H1 (cell line): Measurements from ENCODE around the gene CDC14C. TPM values are rescaled to one million over a fixed set of nuclear protein-coding genes. Genes with fewer than 3 reads are reported as not detected.
"Not testable (repeated sequence)": the region's sequence is repeated elsewhere in the genome, so short reads cannot be mapped to it uniquely, and the experiment has no call there.

Experiments
- CTCF ChIA-PET: fragments of 300-600 bp; sonication (Branson Sonifier 250); formaldehyde crosslinking; loops from one replicate; lab custom pipeline; 2021; ENCODE audit not compliant: partially characterized antibody; lab: Charles Lee
- POLR2A ChIA-PET: fragments of 300-600 bp; sonication (Branson Sonifier 250); formaldehyde crosslinking; loops from one replicate; lab custom pipeline; 2021; ENCODE audit warnings: inconsistent platforms; ENCODE audit not compliant: partially characterized antibody; lab: Charles Lee
- DNase-seq, 2 experiments: peaks; one replicate each; pipeline versions ENCODE4 v3.0.0 to v3.0.0-alpha.2; 2010 to 2022; ENCODE audit warnings: low spot score in 2 of 2, low read depth in 1 of 2, mixed read lengths in 1 of 2
- FAIRE-seq: peaks from 2 replicates; lab custom pipeline; 2011; peaks lifted over from hg19 to GRCh38; lab: Jason Lieb, UNC
- H2AFZ ChIP-seq: 2 replicates; pipeline ENCODE4 v1.8.1; 2012; ENCODE audit warnings: low read length, inconsistent platforms
- H2AK5ac ChIP-seq: 2 replicates; pipeline ENCODE4 v1.6.1; 2013; ENCODE audit warnings: low read depth, low read length
- H2BK120ac ChIP-seq: replicated peaks from 2 replicates; pipeline ENCODE3; 2013; ENCODE audit warnings: low read depth, low read length, inconsistent platforms
- H2BK12ac ChIP-seq: 2 replicates; pipeline ENCODE4 v1.6.1; 2013; ENCODE audit warnings: low read depth, low read length
- H2BK15ac ChIP-seq: 2 replicates; pipeline ENCODE4 v1.6.1; 2013; ENCODE audit warnings: low read length
- H2BK20ac ChIP-seq: 2 replicates; pipeline ENCODE4 v1.6.1; 2013; ENCODE audit warnings: low read length
- H2BK5ac ChIP-seq: 2 replicates; pipeline ENCODE4 v1.6.1; 2013; ENCODE audit warnings: low read depth, low read length
- H3K14ac ChIP-seq: 2 replicates; pipeline ENCODE4 v1.6.1; 2013; ENCODE audit warnings: inconsistent platforms; ENCODE audit not compliant: insufficient read length
- H3K18ac ChIP-seq: 2 replicates; pipeline ENCODE4 v1.6.1; 2013; ENCODE audit warnings: low read length; ENCODE audit errors: extremely low read depth
- H3K23ac ChIP-seq: 2 replicates; pipeline ENCODE4 v1.6.1; 2013; ENCODE audit warnings: inconsistent platforms; ENCODE audit not compliant: insufficient read length
- H3K23me2 ChIP-seq: 2 replicates; pipeline ENCODE4 v1.6.1; 2013; ENCODE audit warnings: low read depth, low read length
- H3K27ac ChIP-seq: 2 replicates; pipeline ENCODE4 v1.6.1; 2011; ENCODE audit warnings: low read depth, low read length, inconsistent platforms
- H3K27me3 ChIP-seq, 4 experiments: replicated peaks in 1 of 4; 1 replicate in 1 of 4; 2 replicates in 3 of 4; pipeline versions ENCODE4 v1.6.1 to v1.8.1; 2011 to 2013; ENCODE audit warnings: low read length in 3 of 4, mild to moderate bottlenecking in 3 of 4, inconsistent platforms in 2 of 4, mixed read lengths in 2 of 4, moderate library complexity in 1 of 4; ENCODE audit not compliant: control insufficient read depth in 3 of 4, insufficient read depth in 3 of 4; ENCODE audit errors: extremely low read depth in 1 of 4
- H3K36me3 ChIP-seq, 4 experiments: 2 replicates each; pipeline versions ENCODE4 v1.6.1 to v1.8.1; 2011 to 2013; ENCODE audit warnings: mild to moderate bottlenecking in 4 of 4, low read length in 3 of 4, moderate library complexity in 2 of 4, control low read depth in 1 of 4, inconsistent platforms in 1 of 4; ENCODE audit not compliant: insufficient read depth in 4 of 4, control insufficient read depth in 2 of 4
- H3K4ac ChIP-seq: replicated peaks from 2 replicates; pipeline ENCODE3; 2013; ENCODE audit warnings: low read length, low read depth, mixed read lengths, inconsistent platforms; ENCODE audit not compliant: insufficient read length
- H3K4me1 ChIP-seq, 4 experiments: replicated peaks in 1 of 4; 1 replicate in 1 of 4; 2 replicates in 3 of 4; pipeline versions ENCODE4 v1.6.1 to v1.8.1; 2011 to 2013; ENCODE audit warnings: low read length in 3 of 4, inconsistent platforms in 2 of 4, mixed read lengths in 1 of 4; ENCODE audit not compliant: insufficient read depth in 4 of 4, control insufficient read depth in 3 of 4
- H3K4me2 ChIP-seq, 2 experiments: 2 replicates each; pipeline versions ENCODE4 v1.6.1 to v1.8.1; 2011 to 2013; ENCODE audit warnings: low read depth in 2 of 2, low read length in 2 of 2, control low read depth in 1 of 2, inconsistent platforms in 1 of 2, mild to moderate bottlenecking in 1 of 2; ENCODE audit not compliant: insufficient read depth in 1 of 2
- H3K4me3 ChIP-seq, 4 experiments: fragments of 200-600, 300-600 bp in 1 of 4; sonication (generic), shearing (Covaris generic), sonication (Bioruptor Twin) in 1 of 4; 2 replicates each; pipeline versions ENCODE4 v1.5.1 to v1.8.1; 2011 to 2016; ENCODE audit warnings: low read length in 4 of 4, low read depth in 3 of 4, control low read depth in 2 of 4, inconsistent platforms in 2 of 4, mild to moderate bottlenecking in 2 of 4, mixed read lengths in 1 of 4, moderate library complexity in 1 of 4; ENCODE audit not compliant: insufficient read depth in 2 of 4; ENCODE audit errors: extremely low read depth in 1 of 4
- H3K56ac ChIP-seq: replicated peaks from 2 replicates; pipeline ENCODE3; 2013; ENCODE audit warnings: low read depth, mild to moderate bottlenecking, mixed read lengths, low read length, inconsistent platforms; ENCODE audit not compliant: insufficient read length
- H3K79me1 ChIP-seq: 2 replicates; pipeline ENCODE4 v1.6.1; 2013; ENCODE audit warnings: low read depth, low read length, control low read depth
- H3K79me2 ChIP-seq, 2 experiments: 2 replicates each; pipeline versions ENCODE4 v1.6.1 to v1.8.1; 2012 to 2013; ENCODE audit warnings: low read length in 2 of 2, mild to moderate bottlenecking in 2 of 2, inconsistent platforms in 1 of 2; ENCODE audit not compliant: insufficient read depth in 2 of 2, control insufficient read depth in 1 of 2
- H3K9ac ChIP-seq, 4 experiments: replicated peaks in 1 of 4; 1 replicate in 1 of 4; 2 replicates in 3 of 4; pipeline versions ENCODE4 v1.6.1 to v1.8.1; 2011 to 2013; ENCODE audit warnings: low read depth in 3 of 4, low read length in 3 of 4, control low read depth in 2 of 4, mild to moderate bottlenecking in 2 of 4, moderate library complexity in 2 of 4, inconsistent platforms in 1 of 4; ENCODE audit errors: extremely low read depth in 1 of 4
- H3K9me3 ChIP-seq, 2 experiments: 2 replicates each; pipeline versions ENCODE4 v1.6.1 to v1.8.1; 2012 to 2013; ENCODE audit warnings: mild to moderate bottlenecking in 2 of 2, moderate library complexity in 2 of 2, control low read depth in 1 of 2, inconsistent platforms in 1 of 2, low read depth in 1 of 2, low read length in 1 of 2, mixed read lengths in 1 of 2; ENCODE audit not compliant: insufficient read depth in 2 of 2
- H4K20me1 ChIP-seq, 2 experiments: replicated peaks in 1 of 2; 2 replicates each; pipeline versions ENCODE3 to v1.8.1; 2011 to 2013; ENCODE audit warnings: inconsistent platforms in 2 of 2, low read length in 2 of 2, mild to moderate bottlenecking in 1 of 2; ENCODE audit not compliant: insufficient read depth in 2 of 2, control insufficient read depth in 1 of 2
- H4K5ac ChIP-seq: 2 replicates; pipeline ENCODE4 v1.6.1; 2013; ENCODE audit warnings: low read length, low read depth, mixed read lengths, inconsistent platforms; ENCODE audit not compliant: insufficient read length
- H4K8ac ChIP-seq: 2 replicates; pipeline ENCODE4 v1.8.0; 2013; ENCODE audit warnings: mild to moderate bottlenecking, moderate library complexity, low read length, inconsistent platforms; ENCODE audit not compliant: insufficient read depth; ENCODE audit errors: extremely low read depth
- H4K91ac ChIP-seq: replicated peaks from 2 replicates; pipeline ENCODE3; 2013; ENCODE audit warnings: low read length, mixed read lengths, inconsistent platforms; ENCODE audit not compliant: insufficient read length
- WGBS, 2 experiments: shearing (Covaris generic) in 1 of 2; methylation state at CpG; one replicate each; pipeline versions ENCODE4 v1.1.6 to v1.1.7; 2013 to 2015; ENCODE audit warnings: low lambda C conversion rate in 2 of 2, mixed read lengths in 2 of 2, inconsistent platforms in 1 of 2, low coverage in 1 of 2, missing lambda C conversion rate in 1 of 2; ENCODE audit not compliant: insufficient replicate concordance in 2 of 2, insufficient coverage in 1 of 2, insufficient read length in 1 of 2; ENCODE audit errors: extremely low coverage in 1 of 2, missing lambda C conversion rate in 1 of 2; 5-methylcytosine and 5-hydroxymethylcytosine counted together
- polyA plus RNA-seq, 7 experiments: library from polyadenylated mRNA; depleted of rRNA in 3 of 7; stranded (reverse) in 5 of 7; unstranded in 2 of 7; fragments of >200 nt in 5 of 7; fragments of 200-250 nt in 2 of 7; gene quantifications; 1 replicate in 5 of 7; 2 replicates in 1 of 7; 4 replicates in 1 of 7; pipeline versions ENCODE4 v1.2.1 to v1.2.3, GENCODE V29; 2011 to 2013; ENCODE audit warnings: missing spikeins in 2 of 7, mixed read lengths in 2 of 7
- total RNA-seq: library from RNA; stranded (reverse); fragmentation: NEBNext Ultra II Directional; extraction: Animal tissue kit (Norgen Biotek cat#: 25700); gene quantifications from 2 replicates; pipeline ENCODE4 v1.2.1, GENCODE V29; 2021

CDC14C gene
- total and polyA plus RNA-seq, 2 of the 8 experiments (the other 6 are each of a cell fraction or from before 2014, with no cell fraction given), result 0.09 TPM; not detected in 1

DNA sequence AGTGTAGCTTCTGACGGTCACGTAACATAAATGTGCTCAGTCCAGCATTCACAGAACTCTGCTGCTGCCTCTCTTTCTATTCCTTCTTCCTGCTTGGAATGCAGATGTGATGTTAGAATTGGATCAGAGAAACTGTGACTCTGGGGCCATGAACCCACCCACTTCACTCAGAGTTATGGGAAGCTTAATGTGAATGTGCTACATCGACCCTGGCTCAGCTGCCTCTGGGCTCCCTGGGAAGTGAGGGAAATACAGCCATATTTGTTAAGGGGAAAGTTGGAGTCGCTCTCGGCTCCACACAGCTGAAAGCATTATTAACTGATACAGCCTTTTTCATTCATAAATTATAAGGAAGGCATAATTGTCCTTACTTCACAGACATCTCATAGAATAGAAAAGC lies 14.5 kb upstream of the CDC14C start:
- H4K20me1 ChIP-seq, result not testable (repeated sequence)

More for the DNA sequence above, 14.5 kb upstream of the CDC14C start:
- H3K9ac ChIP-seq, H3K18ac ChIP-seq, H3K14ac ChIP-seq, H3K4me1 ChIP-seq, H3K4me3 ChIP-seq, H4K5ac ChIP-seq, H3K36me3 ChIP-seq, H3K4ac ChIP-seq, H2BK120ac ChIP-seq, POLR2A ChIA-PET, H3K9me3 ChIP-seq, H2AFZ ChIP-seq, H3K4me2 ChIP-seq, H3K27me3 ChIP-seq, DNase-seq, H3K56ac ChIP-seq, H3K27ac ChIP-seq, FAIRE-seq, H2AK5ac ChIP-seq, H3K79me1 ChIP-seq, H2BK15ac ChIP-seq, H3K23ac ChIP-seq, H4K8ac ChIP-seq, H3K79me2 ChIP-seq, H2BK20ac ChIP-seq, H3K23me2 ChIP-seq, H4K91ac ChIP-seq, H2BK5ac ChIP-seq, CTCF ChIA-PET, H2BK12ac ChIP-seq: not testable (repeated sequence)
- 89% methylated on average over 5 of the region's 5 CpGs; no CpG with 5 or more reads in 1 of the 2 experiments for WGBS, 2 experiments
